GM23248 (cell line): ENCODE results near the gene SPPL3. TPM values are rescaled to one million over a fixed set of nuclear protein-coding genes. Genes with fewer than 3 reads are reported as not detected.

Experiments
- DNase-seq: peaks from one replicate; pipeline ENCODE4 v3.0.0-alpha.2; 2015
- H2AFZ ChIP-seq: fragments of 200-600 bp; sonication (generic); 2 replicates; pipeline ENCODE4 v1.6.1; 2016; ENCODE audit warnings: antibody characterized with exemption
- H3F3A ChIP-seq: fragments of 200-600 bp; sonication (generic); 2 replicates; pipeline ENCODE4 v1.6.1; 2016; ENCODE audit warnings: mild to moderate bottlenecking, antibody characterized with exemption, mixed run types; ENCODE audit not compliant: insufficient read depth
- H3K27ac ChIP-seq: fragments of 200-600 bp; sonication (generic); 2 replicates; pipeline ENCODE4 v1.5.1; 2016; ENCODE audit warnings: mild to moderate bottlenecking
- H3K27me3 ChIP-seq: fragments of 200-600 bp; sonication (generic); replicated peaks from 2 replicates; pipeline ENCODE4 v1.6.1; 2016; ENCODE audit warnings: mild to moderate bottlenecking; ENCODE audit not compliant: insufficient read depth
- H3K36me3 ChIP-seq: fragments of 200-600 bp; sonication (generic); 2 replicates; pipeline ENCODE4 v1.6.1; 2016; ENCODE audit warnings: low read depth, mild to moderate bottlenecking
- H3K4me1 ChIP-seq: fragments of 200-600 bp; sonication (generic); 2 replicates; pipeline ENCODE4 v1.6.1; 2016; ENCODE audit warnings: mild to moderate bottlenecking; ENCODE audit not compliant: insufficient read depth
- H3K4me2 ChIP-seq: fragments of 200-600 bp; sonication (generic); one replicate; pipeline ENCODE4 v1.6.1; 2016; ENCODE audit warnings: mild to moderate bottlenecking; ENCODE audit not compliant: unreplicated experiment
- H3K4me3 ChIP-seq: fragments of 200-600 bp; sonication (generic); 2 replicates; pipeline ENCODE4 v1.5.1; 2016; ENCODE audit warnings: mild to moderate bottlenecking
- H3K79me2 ChIP-seq: fragments of 200-600 bp; sonication (generic); 2 replicates; pipeline ENCODE4 v1.6.1; 2016; ENCODE audit warnings: mild to moderate bottlenecking; ENCODE audit not compliant: insufficient read depth
- H3K9ac ChIP-seq: fragments of 200-600 bp; sonication (generic); 2 replicates; pipeline ENCODE4 v1.6.1; 2016; ENCODE audit warnings: mild to moderate bottlenecking
- H3K9me2 ChIP-seq: fragments of 200-600 bp; sonication (generic); 2 replicates; pipeline ENCODE4 v1.6.1; 2016; ENCODE audit warnings: mixed run types, mild to moderate bottlenecking, moderate library complexity; ENCODE audit not compliant: insufficient read depth
- H3K9me3 ChIP-seq: fragments of 200-600 bp; sonication (generic); one replicate; pipeline ENCODE4 v1.6.1; 2017; ENCODE audit warnings: low read depth
- H4K20me1 ChIP-seq: fragments of 200-600 bp; sonication (generic); 2 replicates; pipeline ENCODE4 v1.6.0; 2016; ENCODE audit not compliant: insufficient read depth
- EZH2 ChIP-seq: fragments of 200-600 bp; sonication (generic); IDR thresholded peaks from 2 replicates; pipeline ENCODE4 v1.6.1; 2018; ENCODE audit warnings: antibody characterized with exemption, mild to moderate bottlenecking; ENCODE audit not compliant: insufficient read depth, poor library complexity, severe bottlenecking
- EZH2phosphoT487 ChIP-seq: fragments of 200-600 bp; sonication (generic); IDR thresholded peaks from 2 replicates; pipeline ENCODE4 v1.6.1; 2018; ENCODE audit warnings: antibody characterized with exemption, moderate library complexity, mild to moderate bottlenecking, low read depth; ENCODE audit not compliant: insufficient read depth
- WGBS, 2 experiments: methylation state at CpG; one replicate each; pipeline ENCODE4 v1.1.6; 2015 to 2017; ENCODE audit warnings: low lambda C conversion rate in 2 of 2, low coverage in 1 of 2; ENCODE audit errors: missing lambda C conversion rate in 2 of 2; 5-methylcytosine and 5-hydroxymethylcytosine counted together
- in situ Hi-C: fragments of 300-500 bp; cut with MboI; formaldehyde crosslinking; loops from 2 replicates; pipeline ENCODE4 v1.15.0; 2020
- polyA plus RNA-seq: library from polyadenylated mRNA; unstranded; fragments of >200 nt; fragmentation: Nextera tagmentation; extraction: Ambion mirVana; gene quantifications from 2 replicates; pipeline ENCODE4 v1.2.1, GENCODE V29; 2016
- total RNA-seq: library from RNA; depleted of rRNA; stranded (reverse); fragments of >200 nt; shearing (Covaris generic); gene quantifications from 2 replicates; pipeline ENCODE4 v1.2.3, GENCODE V29; 2014

The SPPL3 gene
- total and polyA plus RNA-seq, 2 experiments from 2014 or later = 8.1 to 24.8 TPM

DNA sequence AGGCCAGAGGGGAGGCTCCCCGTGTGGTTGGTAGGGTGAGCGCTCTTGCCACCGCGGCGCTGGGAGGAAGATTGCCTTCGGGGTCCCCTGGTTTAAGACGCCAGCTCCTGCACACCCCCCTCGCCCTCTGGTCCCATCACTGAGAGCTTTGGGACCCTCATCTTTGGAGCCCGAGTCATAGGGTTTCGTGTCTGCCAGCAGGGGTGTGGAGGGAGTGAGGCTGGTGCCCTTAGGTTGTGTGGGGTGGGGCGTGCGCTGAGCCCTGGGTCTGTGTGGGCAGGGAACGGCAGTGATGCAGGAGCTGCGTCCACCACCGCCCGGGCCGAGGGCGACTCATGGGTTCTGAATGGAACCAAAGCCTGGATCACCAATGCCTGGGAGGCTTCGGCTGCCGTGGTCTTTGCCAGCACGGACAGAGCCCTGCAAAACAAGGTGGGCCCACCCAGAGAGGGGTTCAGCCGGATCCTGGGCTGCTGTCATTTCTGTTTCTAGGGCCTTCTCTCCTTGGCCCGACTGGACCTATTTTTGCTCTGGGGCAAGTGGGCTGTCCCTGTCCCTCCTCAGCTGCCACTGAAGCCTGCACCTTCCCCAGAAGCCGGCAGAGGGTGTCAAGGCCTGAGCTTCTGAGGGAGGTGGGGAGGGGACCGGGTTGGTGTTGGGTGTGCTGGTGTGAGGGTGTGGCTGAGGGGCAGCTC lies 166.5 kb downstream of the SPPL3 start:
- no peaks in the 10 kb centered on the region for H3K79me2 ChIP-seq
- no peaks in the 10 kb centered on the region for H3K4me1 ChIP-seq
- in situ Hi-C loops = no loop called here
- H3F3A ChIP-seq = no peaks in the 10 kb centered on the region
- H3K9ac ChIP-seq = no peak overlapping the region
- DNase-seq = no peak
- H3K9me3 ChIP-seq = no peaks in the 10 kb centered on the region
- H3K27ac ChIP-seq = no peak overlapping the region
- no peak overlapping the region for H3K4me3 ChIP-seq
- no peaks in the 10 kb centered on the region for H4K20me1 ChIP-seq
- no peaks in the 10 kb centered on the region for H3K27me3 ChIP-seq
- TF ChIP-seq EZH2 (no peak), EZH2phosphoT487 (no peak)
- H3K4me2 ChIP-seq = no peak overlapping the region
- WGBS, 2 experiments = 89 to 92% methylated on average over 24 to 25 of the region's 25 CpGs
- no peaks in the 10 kb centered on the region for H3K36me3 ChIP-seq
- H2AFZ ChIP-seq = no peak overlapping the region
- H3K9me2 ChIP-seq = no peaks in the 10 kb centered on the region

DNA sequence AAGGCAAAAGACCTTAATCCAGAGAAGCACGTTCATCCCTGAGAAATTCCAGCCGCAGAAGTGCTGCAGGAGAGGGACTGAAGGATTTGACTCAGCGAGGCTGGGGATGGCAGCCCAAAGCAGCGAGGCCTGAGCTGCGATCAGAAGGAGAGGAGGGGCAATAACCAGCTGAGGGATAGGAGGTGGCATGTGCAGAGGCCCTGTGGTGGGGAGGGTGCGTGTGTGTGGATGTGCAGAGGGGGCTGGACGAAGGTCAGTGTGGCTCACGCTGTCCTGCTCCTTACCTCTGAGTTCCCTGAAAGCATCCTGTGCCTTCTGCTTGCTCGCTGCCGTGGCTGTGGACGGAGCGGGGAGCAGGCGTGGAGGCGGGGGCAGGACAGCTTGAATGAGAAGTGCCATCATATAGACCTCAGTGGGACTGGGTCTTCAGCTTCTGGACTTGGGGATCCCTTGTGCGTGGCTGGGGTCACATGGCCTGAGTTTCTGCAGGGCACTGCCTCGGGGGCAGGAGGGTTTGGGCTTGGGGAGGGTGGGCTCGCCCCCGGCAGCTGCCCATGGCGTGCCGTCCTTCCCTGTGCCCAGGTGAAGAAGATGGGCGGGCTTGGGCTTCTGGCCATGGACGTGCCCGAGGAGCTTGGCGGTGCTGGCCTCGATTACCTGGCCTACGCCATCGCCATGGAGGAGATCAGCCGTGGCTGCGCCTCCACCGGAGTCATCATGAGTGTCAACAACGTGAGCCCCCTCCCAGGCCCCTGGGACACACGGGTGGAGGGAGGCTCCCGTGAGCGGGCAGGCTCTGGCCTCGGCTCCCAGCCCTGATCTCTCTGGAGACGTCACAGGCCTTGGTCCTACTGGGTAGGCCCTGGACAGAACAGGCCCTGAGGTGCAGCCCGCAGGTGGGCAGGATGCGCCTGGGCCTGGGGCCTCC lies 167.5 kb downstream of the SPPL3 start:
- no peak overlapping the region for H3K9ac ChIP-seq
- no peaks in the 10 kb centered on the region for H3K9me2 ChIP-seq
- no peak overlapping the region for H3K27ac ChIP-seq
- no peaks in the 10 kb centered on the region for H3K79me2 ChIP-seq
- H3K4me3 ChIP-seq = no peak overlapping the region
- H4K20me1 ChIP-seq = no peaks in the 10 kb centered on the region
- in situ Hi-C loops = no loop called here
- H3K9me3 ChIP-seq = no peaks in the 10 kb centered on the region
- WGBS, 2 experiments = 89 to 90% methylated on average over 31 to 36 of the region's 38 CpGs
- no peak for DNase-seq
- no peaks in the 10 kb centered on the region for H3F3A ChIP-seq
- no peaks in the 10 kb centered on the region for H3K4me1 ChIP-seq
- H2AFZ ChIP-seq = no peak overlapping the region
- H3K36me3 ChIP-seq = no peaks in the 10 kb centered on the region
- H3K27me3 ChIP-seq = no peaks in the 10 kb centered on the region
- no peak overlapping the region for H3K4me2 ChIP-seq
- TF ChIP-seq EZH2 = no peak
- TF ChIP-seq EZH2phosphoT487 = no peak

DNA sequence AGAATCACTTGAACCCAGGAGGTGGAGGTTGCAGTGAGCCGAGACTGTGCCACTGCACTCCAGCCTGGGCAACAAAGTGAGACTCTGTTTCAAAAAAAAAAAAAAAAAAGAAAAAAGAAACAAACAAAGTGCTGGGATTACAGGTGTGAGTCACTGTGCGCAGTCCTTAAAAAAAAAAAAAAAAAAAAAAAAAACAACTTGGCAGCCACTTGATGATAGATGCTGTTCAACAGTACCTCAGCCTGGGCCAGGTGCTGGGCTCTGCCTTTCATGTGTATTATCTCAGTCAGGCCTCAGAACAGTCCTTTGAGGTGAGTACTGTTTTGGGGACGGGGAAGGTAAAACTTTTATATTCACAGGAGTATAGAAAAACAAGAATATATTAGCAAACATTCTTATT lies 169.0 kb downstream of the SPPL3 start:
- no peaks in the 10 kb centered on the region for H4K20me1 ChIP-seq
- TF ChIP-seq EZH2phosphoT487 = no peak
- TF ChIP-seq EZH2 = no peak
- WGBS, 2 experiments = 98 to 100% methylated on average over 1 to 3 of the region's 3 CpGs
- H3K4me2 ChIP-seq = no peak overlapping the region
- no peak overlapping the region for H2AFZ ChIP-seq
- no peaks in the 10 kb centered on the region for H3K9me2 ChIP-seq
- H3K79me2 ChIP-seq = no peaks in the 10 kb centered on the region
- in situ Hi-C loops = no loop called here
- no peak overlapping the region for H3K9ac ChIP-seq
- no peak overlapping the region for H3K27ac ChIP-seq
- no peaks in the 10 kb centered on the region for H3K4me1 ChIP-seq
- H3K9me3 ChIP-seq = no peaks in the 10 kb centered on the region
- no peaks in the 10 kb centered on the region for H3F3A ChIP-seq
- H3K27me3 ChIP-seq = no peaks in the 10 kb centered on the region
- H3K36me3 ChIP-seq = no peaks in the 10 kb centered on the region
- no peak overlapping the region for H3K4me3 ChIP-seq
- no peak for DNase-seq

- no peaks in the 10 kb centered on the region for H3F3A ChIP-seq
- no peaks in the 10 kb centered on the region for H3K36me3 ChIP-seq
- H3K27ac ChIP-seq = no peak overlapping the region
- TF ChIP-seq EZH2phosphoT487 (no peak), EZH2 (no peak)
- no peaks in the 10 kb centered on the region for H3K4me1 ChIP-seq
- no peak overlapping the region for H3K9ac ChIP-seq
- H3K4me3 ChIP-seq = no peak overlapping the region
- in situ Hi-C loops = no loop called here
- no peaks in the 10 kb centered on the region for H4K20me1 ChIP-seq
- no peaks in the 10 kb centered on the region for H3K9me2 ChIP-seq
- 91 to 92% methylated on average over 10 of the region's 10 CpGs for WGBS, 2 experiments
- no peaks in the 10 kb centered on the region for H3K9me3 ChIP-seq
- DNase-seq = no peak
- no peaks in the 10 kb centered on the region for H3K27me3 ChIP-seq
- no peaks in the 10 kb centered on the region for H3K79me2 ChIP-seq
- no peak overlapping the region for H3K4me2 ChIP-seq
- H2AFZ ChIP-seq = no peak overlapping the region
Measured at GRCh38 chr12:120734210-120734609, 169.9 kb downstream of the SPPL3 start.
